ENCODE data around the gene ZNF710.

- TF ChIP-seq POLR2A (IDR thresholded peaks at IDR 0.05; ENCODE audit: low read length) (no peak), GATA1 (IDR thresholded peaks at IDR 0.05; ENCODE audit: low read depth, low read length) (no peak)
These were observed 78.7 kb downstream of the ZNF710 start for GRCh38 chr15:90079619-90080457.

Data from erythroblast (primary cell).